Thoracic aorta (tissue), 2 donors: Measurements from ENCODE around the gene IGF2BP3. TPM values are rescaled to one million over a fixed set of nuclear protein-coding genes. Genes with fewer than 3 reads are reported as not detected.

Experiments
- ATAC-seq: fragments of 150-250 bp; one replicate; pipeline ENCODE4 v1.8.0; 2017; ENCODE audit warnings: low read depth; ENCODE audit not compliant: insufficient number of reproducible peaks, low FRiP score
- DNase-seq: peaks from one replicate; pipeline ENCODE4 v3.0.0-alpha.2; 2020; ENCODE audit warnings: low spot score
- H3K27ac ChIP-seq, 2 donors: fragments of 200-600 bp; sonication (generic); 1 replicate in 1 of 2; 2 replicates in 1 of 2; pipeline ENCODE4 v1.5.1; 2016; ENCODE audit warnings: mild to moderate bottlenecking in 2 of 2, moderate library complexity in 2 of 2
- H3K27me3 ChIP-seq: fragments of 200-600 bp; sonication (generic); replicated peaks from 2 replicates; pipeline ENCODE4 v1.6.0; 2016; ENCODE audit warnings: mild to moderate bottlenecking; ENCODE audit not compliant: insufficient read depth
- H3K36me3 ChIP-seq: fragments of 200-600 bp; sonication (generic); one replicate; pipeline ENCODE4 v1.5.1; 2016
- H3K4me1 ChIP-seq, 2 donors: fragments of 200-600 bp; sonication (generic); 1 replicate in 1 of 2; 2 replicates in 1 of 2; pipeline versions ENCODE4 v1.5.1 to v1.6.0; 2016; ENCODE audit warnings: low read depth in 2 of 2, mild to moderate bottlenecking in 1 of 2; ENCODE audit not compliant: control insufficient read depth in 1 of 2
- H3K4me3 ChIP-seq: fragments of 200-600 bp; sonication (generic); 2 replicates; pipeline ENCODE4 v1.5.1; 2016; ENCODE audit warnings: mild to moderate bottlenecking
- H3K9me3 ChIP-seq: fragments of 200-600 bp; sonication (generic); 2 replicates; pipeline ENCODE4 v1.5.1; 2016
- CTCF ChIP-seq: fragments of 200-600 bp; sonication (generic); IDR thresholded peaks from one replicate; pipeline ENCODE4 v1.5.1; 2019; ENCODE audit warnings: antibody characterized with exemption
- total RNA-seq, 2 donors: library from RNA; depleted of rRNA; stranded (reverse); fragments of >200 nt; gene quantifications; one replicate each; pipeline versions ENCODE4 v1.1.0 to v1.2.3, GENCODE V29; 2016

IGF2BP3 gene
- total RNA-seq, 2 donors from 2014 or later, result 0.27 to 8.1 TPM

GRCh38 chr7:23357190-23358093 lies 112.8 kb downstream of the IGF2BP3 start:
- TF ChIP-seq CTCF, result no peak
- Histone ChIP-seq H3K27ac (no peak overlapping the region), H3K36me3 (no peaks in the 10 kb centered on the region), H3K4me1 (no peaks in the 10 kb centered on the region), H3K4me3 (no peak overlapping the region), H3K9me3 (no peaks in the 10 kb centered on the region), H3K27me3 (no peaks in the 10 kb centered on the region)
- ATAC-seq (no peak), DNase-seq (no peak)

GRCh38 chr7:23356726-23357125 lies 113.6 kb downstream of the IGF2BP3 start:
- TF ChIP-seq CTCF, result no peak
- H3K4me1 ChIP-seq, result no peaks in the 10 kb centered on the region

GRCh38 chr7:23356168-23356567 lies 114.1 kb downstream of the IGF2BP3 start:
- ATAC-seq, result no peak
- no peaks in the 10 kb centered on the region for H3K27me3 ChIP-seq
- no peak for DNase-seq
- H3K4me1 ChIP-seq, result no peaks in the 10 kb centered on the region
- TF ChIP-seq CTCF, result no peak
- no peaks in the 10 kb centered on the region for H3K36me3 ChIP-seq
- H3K9me3 ChIP-seq, result no peaks in the 10 kb centered on the region
- no peak overlapping the region for H3K4me3 ChIP-seq
- H3K27ac ChIP-seq, result no peak overlapping the region

More at GRCh38 chr7:23356726-23357125, 113.6 kb downstream of the IGF2BP3 start:
- no peaks in the 10 kb centered on the region for H3K27me3 ChIP-seq
- no peak for ATAC-seq
- H3K36me3 ChIP-seq, result no peaks in the 10 kb centered on the region
- no peak overlapping the region for H3K27ac ChIP-seq
- no peak overlapping the region for H3K4me3 ChIP-seq
- DNase-seq, result no peak
- H3K9me3 ChIP-seq, result no peaks in the 10 kb centered on the region

- no peak overlapping the region for H3K27ac ChIP-seq
- no peak overlapping the region for H3K4me3 ChIP-seq
- H3K36me3 ChIP-seq, result no peaks in the 10 kb centered on the region
- no peak for TF ChIP-seq CTCF
- DNase-seq, result no peak
- ATAC-seq, result no peak
- H3K9me3 ChIP-seq, result no peaks in the 10 kb centered on the region
- H3K4me1 ChIP-seq, result no peaks in the 10 kb centered on the region
- no peaks in the 10 kb centered on the region for H3K27me3 ChIP-seq
Measured at GRCh38 chr7:23353172-23353571, 117.1 kb downstream of the IGF2BP3 start.

- Histone ChIP-seq H3K4me1 (no peaks in the 10 kb centered on the region), H3K27me3 (no peaks in the 10 kb centered on the region), H3K4me3 (no peak overlapping the region), H3K36me3 (no peaks in the 10 kb centered on the region), H3K9me3 (no peaks in the 10 kb centered on the region), H3K27ac (no peak overlapping the region)
- ATAC-seq, result no peak
- no peak for TF ChIP-seq CTCF
- no peak for DNase-seq
Measured at GRCh38 chr7:23350466-23350865, 119.8 kb downstream of the IGF2BP3 start.
